ENCODE measurements around the gene LRRC10. TPM values are rescaled to one million over a fixed set of nuclear protein-coding genes. Genes with fewer than 3 reads are reported as not detected.

Gene LRRC10
- total RNA-seq, 4 donors from 2014 or later: not detected

DNA sequence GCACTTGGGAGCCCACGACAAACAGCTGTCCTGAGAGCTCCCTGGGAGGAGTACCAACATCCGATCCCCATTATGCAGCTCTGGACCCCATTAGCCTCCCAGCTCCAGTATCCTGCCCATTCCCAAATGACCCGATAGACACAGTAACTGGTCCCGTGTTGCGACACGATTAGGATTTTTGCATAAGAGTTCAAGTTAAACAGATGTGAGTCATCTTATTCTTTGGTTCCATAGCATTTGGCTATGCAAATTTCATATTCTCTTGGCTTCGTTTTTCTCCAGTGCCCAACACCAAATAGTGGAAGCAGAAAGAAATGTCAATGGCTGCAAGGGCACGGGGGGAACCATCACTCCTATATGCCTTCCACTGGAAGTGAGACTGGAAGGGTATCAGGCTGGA lies 43.0 kb upstream of the LRRC10 start:
- Histone ChIP-seq H3K4me1 (peaks cover 5% of the 10 kb centered on the region), H3K27me3 (no peaks in the 10 kb centered on the region), H3K27ac (no peak overlapping the region), H3K9me3 (no peaks in the 10 kb centered on the region), H3K36me3 (no peaks in the 10 kb centered on the region), H3K4me3 (no peak overlapping the region)
- TF ChIP-seq, protein P1, sequence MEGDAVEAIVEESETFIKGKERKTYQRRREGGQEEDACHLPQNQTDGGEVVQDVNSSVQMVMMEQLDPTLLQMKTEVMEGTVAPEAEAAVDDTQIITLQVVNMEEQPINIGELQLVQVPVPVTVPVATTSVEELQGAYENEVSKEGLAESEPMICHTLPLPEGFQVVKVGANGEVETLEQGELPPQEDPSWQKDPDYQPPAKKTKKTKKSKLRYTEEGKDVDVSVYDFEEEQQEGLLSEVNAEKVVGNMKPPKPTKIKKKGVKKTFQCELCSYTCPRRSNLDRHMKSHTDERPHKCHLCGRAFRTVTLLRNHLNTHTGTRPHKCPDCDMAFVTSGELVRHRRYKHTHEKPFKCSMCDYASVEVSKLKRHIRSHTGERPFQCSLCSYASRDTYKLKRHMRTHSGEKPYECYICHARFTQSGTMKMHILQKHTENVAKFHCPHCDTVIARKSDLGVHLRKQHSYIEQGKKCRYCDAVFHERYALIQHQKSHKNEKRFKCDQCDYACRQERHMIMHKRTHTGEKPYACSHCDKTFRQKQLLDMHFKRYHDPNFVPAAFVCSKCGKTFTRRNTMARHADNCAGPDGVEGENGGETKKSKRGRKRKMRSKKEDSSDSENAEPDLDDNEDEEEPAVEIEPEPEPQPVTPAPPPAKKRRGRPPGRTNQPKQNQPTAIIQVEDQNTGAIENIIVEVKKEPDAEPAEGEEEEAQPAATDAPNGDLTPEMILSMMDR (IDR thresholded peaks at IDR 0.05): no peak
- TF ChIP-seq POLR2AphosphoS5 (IDR thresholded peaks at IDR 0.05) (no peak), POLR2A (IDR thresholded peaks at IDR 0.05) (no peak), EP300 (IDR thresholded peaks at IDR 0.05) (no peak)
- DNase-seq (ENCODE audit: low spot score in 2 of 2): no peak
- WGBS: 69% methylated on average over 8 of the region's 8 CpGs

DNA sequence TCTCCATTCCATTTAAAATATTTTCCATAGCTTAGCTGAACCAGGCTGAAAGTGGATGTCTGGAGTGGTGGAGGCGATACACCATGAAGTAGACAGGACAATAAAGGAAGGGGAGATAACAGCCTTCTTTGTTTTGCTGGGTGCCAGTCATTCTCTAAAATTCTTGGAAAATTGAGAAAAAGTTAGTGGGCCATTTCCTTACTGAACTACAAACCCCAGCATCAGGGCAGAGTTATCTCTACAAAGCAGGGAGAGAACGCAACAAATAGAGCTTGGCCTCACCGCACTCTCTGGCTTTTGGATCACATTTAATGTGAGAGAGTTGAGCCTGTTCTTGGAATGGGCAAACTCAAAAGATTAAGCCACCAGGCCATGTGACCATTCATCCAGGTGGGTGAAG lies 41.2 kb upstream of the LRRC10 start:
- H3K36me3 ChIP-seq: no peaks in the 10 kb centered on the region
- WGBS: 93% methylated on average over 3 of the region's 3 CpGs
- H3K4me1 ChIP-seq: peaks cover 5% of the 10 kb centered on the region
- no peak overlapping the region for H3K4me3 ChIP-seq
- no peak for DNase-seq (ENCODE audit: low spot score in 2 of 2)
- TF ChIP-seq POLR2A (IDR thresholded peaks at IDR 0.05): no peak
- TF ChIP-seq, protein P1 (IDR thresholded peaks at IDR 0.05): no peak
- TF ChIP-seq EP300 (IDR thresholded peaks at IDR 0.05): no peak
- no peak for TF ChIP-seq POLR2AphosphoS5 (IDR thresholded peaks at IDR 0.05)
- no peaks in the 10 kb centered on the region for H3K9me3 ChIP-seq
- H3K27ac ChIP-seq: no peak overlapping the region
- no peaks in the 10 kb centered on the region for H3K27me3 ChIP-seq

DNA sequence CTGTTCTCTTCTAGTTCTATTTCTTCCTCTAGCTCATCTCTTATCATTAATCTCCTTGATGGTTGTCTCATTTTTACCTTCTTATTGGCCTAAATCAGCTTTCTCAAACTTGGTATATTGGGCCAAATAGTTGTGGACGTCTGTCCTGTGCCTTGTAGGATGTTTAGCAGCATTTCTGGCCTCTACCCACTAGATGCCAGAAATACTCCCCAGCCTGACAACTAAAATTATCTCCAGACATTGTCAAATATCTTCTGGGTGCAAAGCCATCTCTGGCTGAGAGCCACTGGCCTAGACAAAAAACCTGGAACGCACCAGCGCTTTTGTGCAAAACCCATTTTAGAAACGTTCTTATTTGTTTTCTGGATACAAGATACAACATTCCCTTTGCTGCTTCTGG lies 38.8 kb upstream of the LRRC10 start:
- TF ChIP-seq POLR2AphosphoS5 (IDR thresholded peaks at IDR 0.05): no peak
- no peak for TF ChIP-seq EP300 (IDR thresholded peaks at IDR 0.05)
- no peak for TF ChIP-seq POLR2A (IDR thresholded peaks at IDR 0.05)
- Histone ChIP-seq H3K36me3 (no peaks in the 10 kb centered on the region), H3K27ac (no peak overlapping the region), H3K4me1 (no peaks in the 10 kb centered on the region), H3K4me3 (no peak overlapping the region), H3K27me3 (no peaks in the 10 kb centered on the region), H3K9me3 (no peaks in the 10 kb centered on the region)
- 44% methylated on average over 4 of the region's 4 CpGs for WGBS
- no peak for DNase-seq (ENCODE audit: low spot score in 2 of 2)

DNA sequence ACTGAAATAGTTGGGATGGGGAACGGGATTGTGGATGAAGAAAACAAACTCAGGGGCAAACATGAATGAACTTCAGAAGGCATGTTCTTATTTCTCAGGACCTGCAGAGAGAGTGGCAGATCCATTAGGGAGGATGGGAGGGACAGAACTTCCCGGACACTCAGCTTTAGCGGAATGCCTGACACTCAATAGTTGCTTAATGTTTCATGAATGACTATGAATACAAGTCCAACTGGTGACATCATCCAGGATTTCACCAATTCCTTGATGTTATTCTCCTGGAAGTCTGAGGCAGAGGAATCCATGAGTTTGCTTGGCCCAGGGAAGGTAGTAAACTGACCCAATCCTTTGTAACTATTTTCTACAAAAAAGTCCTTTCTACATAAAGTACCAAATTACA lies 37.8 kb upstream of the LRRC10 start:
- Histone ChIP-seq H3K4me3 (no peak overlapping the region), H3K9me3 (no peaks in the 10 kb centered on the region), H3K27me3 (no peaks in the 10 kb centered on the region), H3K27ac (no peak overlapping the region), H3K36me3 (no peaks in the 10 kb centered on the region), H3K4me1 (no peaks in the 10 kb centered on the region)
- DNase-seq (ENCODE audit: low spot score in 2 of 2): no peak
- WGBS: 81% methylated on average over 3 of the region's 3 CpGs
- TF ChIP-seq, protein P1 (IDR thresholded peaks at IDR 0.05): no peak
- no peak for TF ChIP-seq EP300 (IDR thresholded peaks at IDR 0.05)
- no peak for TF ChIP-seq POLR2A (IDR thresholded peaks at IDR 0.05)
- no peak for TF ChIP-seq POLR2AphosphoS5 (IDR thresholded peaks at IDR 0.05)

DNA sequence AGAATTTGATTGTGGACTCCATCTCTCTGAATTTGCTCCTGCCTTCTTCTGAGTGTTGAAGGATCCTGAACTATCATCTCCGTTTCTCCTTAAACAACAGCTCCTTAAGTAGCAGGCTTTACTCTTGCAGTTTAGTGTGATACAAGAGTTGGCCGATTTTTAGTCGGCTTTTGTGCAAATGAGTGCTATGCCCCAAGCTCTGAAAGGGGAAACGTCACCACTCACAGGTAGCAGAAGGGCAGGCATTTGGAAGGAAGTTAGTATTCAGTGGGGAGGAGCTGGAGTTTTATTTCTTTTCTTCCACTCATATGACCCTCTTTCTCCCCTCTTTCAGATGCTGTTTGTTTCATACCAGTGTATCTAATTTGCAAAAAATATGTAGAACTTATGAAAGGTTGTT lies 36.5 kb upstream of the LRRC10 start:
- 79% methylated on average over 4 of the region's 4 CpGs for WGBS
- TF ChIP-seq EP300 (IDR thresholded peaks at IDR 0.05): no peak
- Histone ChIP-seq H3K27ac (no peak overlapping the region), H3K36me3 (no peaks in the 10 kb centered on the region), H3K4me1 (no peaks in the 10 kb centered on the region), H3K4me3 (no peak overlapping the region), H3K9me3 (no peaks in the 10 kb centered on the region), H3K27me3 (no peaks in the 10 kb centered on the region)
- no peak for DNase-seq (ENCODE audit: low spot score in 2 of 2)

DNA sequence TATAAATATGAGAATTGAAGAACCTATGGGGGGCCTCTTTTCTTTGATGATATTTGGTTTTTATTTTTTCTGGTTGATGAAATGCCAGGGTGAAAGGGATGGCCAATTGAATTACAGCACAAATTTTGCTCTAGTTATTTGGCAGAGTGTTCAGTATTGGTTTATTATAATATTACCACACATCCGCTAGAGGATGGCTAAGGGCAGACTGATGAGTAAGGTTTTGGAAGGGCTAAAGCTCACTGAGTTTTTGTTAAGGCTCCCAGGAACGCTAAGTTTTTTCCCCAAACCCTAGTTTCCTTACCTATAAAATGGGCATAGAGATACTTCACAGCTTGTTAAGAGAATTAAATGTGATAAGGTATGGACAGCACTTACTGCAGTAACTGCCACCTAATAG lies 34.3 kb upstream of the LRRC10 start:
- no peak for TF ChIP-seq EP300 (IDR thresholded peaks at IDR 0.05)
- whole genome bisulfite sequencing: 77% methylated on average over 2 of the region's 2 CpGs
- no peak for DNase-seq (ENCODE audit: low spot score in 2 of 2)
- no peak overlapping the region for H3K4me3 ChIP-seq
- no peaks in the 10 kb centered on the region for H3K36me3 ChIP-seq
- H3K9me3 ChIP-seq: no peaks in the 10 kb centered on the region
- H3K27me3 ChIP-seq: no peaks in the 10 kb centered on the region
- H3K27ac ChIP-seq: no peak overlapping the region
- H3K4me1 ChIP-seq: no peaks in the 10 kb centered on the region

DNA sequence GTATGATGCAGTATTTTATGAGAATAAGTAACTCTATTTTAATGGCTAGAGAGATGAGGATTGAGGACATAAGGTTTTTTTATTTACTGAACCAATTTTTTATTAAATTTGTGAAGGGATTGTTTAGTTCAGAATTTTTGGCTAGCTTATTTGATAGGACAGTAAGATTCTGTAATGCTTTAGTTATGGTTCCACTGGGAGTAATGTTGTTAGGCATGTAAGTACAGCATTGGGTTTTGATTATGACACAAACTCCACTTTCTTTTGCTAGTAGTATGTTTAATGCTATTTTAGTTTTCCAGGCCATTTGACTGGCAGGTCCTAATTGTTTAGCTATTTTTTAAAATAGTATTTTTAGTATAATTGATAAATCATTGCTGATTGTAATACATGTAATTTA lies 33.8 kb upstream of the LRRC10 start:
- DNase-seq (ENCODE audit: low spot score in 2 of 2): no peak
- no peak for TF ChIP-seq EP300 (IDR thresholded peaks at IDR 0.05)
- TF ChIP-seq POLR2A (IDR thresholded peaks at IDR 0.05): no peak
- TF ChIP-seq POLR2AphosphoS5 (IDR thresholded peaks at IDR 0.05): no peak
- TF ChIP-seq, protein P1 (IDR thresholded peaks at IDR 0.05): no peak
- Histone ChIP-seq H3K4me1 (no peaks in the 10 kb centered on the region), H3K27me3 (no peaks in the 10 kb centered on the region), H3K36me3 (no peaks in the 10 kb centered on the region), H3K4me3 (no peak overlapping the region), H3K27ac (no peak overlapping the region), H3K9me3 (no peaks in the 10 kb centered on the region)

Measured in suprapubic skin (tissue), 4 donors.